Activated CD8-positive, alpha-beta T cell treated with anti-CD3 and anti-CD28 coated beads for 36 hours (primary cell): ENCODE results near the gene OR6C70. TPM values are rescaled to one million over a fixed set of nuclear protein-coding genes. Genes with fewer than 3 reads are reported as not detected.
"Not testable (repeated sequence)": the region's sequence is repeated elsewhere in the genome, so short reads cannot be mapped to it uniquely, and the experiment has no call there.

ENCODE experiments used
- ATAC-seq: fragments of 200-7000 bp; cut with Tn5 transposase; one replicate; pipeline ENCODE4 v1.10.0; 2021; ENCODE audit warnings: mild to moderate bottlenecking, moderate library complexity
- CTCF ChIA-PET: fragments of 350-600 bp; sonication (Branson Sonifier 250); formaldehyde crosslinking; loops from one replicate; lab custom pipeline; 2021; ENCODE audit warnings: antibody characterized with exemption; lab: Charles Lee
- POLR2A ChIA-PET: fragments of 350-600 bp; sonication (Branson Sonifier 250); formaldehyde crosslinking; loops from one replicate; lab custom pipeline; 2021; ENCODE audit warnings: antibody characterized with exemption; lab: Charles Lee
- DNase-seq: peaks from one replicate; pipeline ENCODE4 v3.0.0-alpha.2; 2020
- H3K27ac Mint-ChIP-seq: one replicate; pipeline ENCODE4 v1.8.0; 2021; ENCODE audit warnings: mild to moderate bottlenecking, mixed read lengths
- H3K27me3 Mint-ChIP-seq: one replicate; pipeline ENCODE4 v1.8.0; 2021; ENCODE audit warnings: mixed read lengths
- H3K36me3 Mint-ChIP-seq: one replicate; pipeline ENCODE4 v1.8.0; 2021; ENCODE audit warnings: low read depth, mixed read lengths
- H3K4me1 Mint-ChIP-seq: one replicate; pipeline ENCODE4 v1.8.0; 2021; ENCODE audit warnings: low read depth, mixed read lengths
- H3K4me3 Mint-ChIP-seq: one replicate; pipeline ENCODE4 v1.8.0; 2021; ENCODE audit warnings: mild to moderate bottlenecking, moderate library complexity, mixed read lengths
- H3K9me3 Mint-ChIP-seq: one replicate; pipeline ENCODE4 v1.8.0; 2021; ENCODE audit warnings: mixed read lengths
- CTCF ChIP-seq: fragments of 200-600 bp; IDR thresholded peaks from one replicate; pipeline ENCODE4 v1.8.0; 2022; ENCODE audit warnings: antibody characterized with exemption, mild to moderate bottlenecking
- intact Hi-C: fragments of 100-400 bp; cut with micrococcal nuclease; formaldehyde crosslinking; loops from one replicate; pipeline ENCODE4 v1.10.0; 2022
- total RNA-seq, 2 experiments: library from RNA; stranded (reverse); gene quantifications; one replicate each; pipeline ENCODE4 v1.2.3, GENCODE V29; 2021

Gene OR6C70
- total RNA-seq, 2 experiments from 2014 or later, result not detected

GRCh38 chr12:55443776-55444175, 26.2 kb downstream of the OR6C70 start, which contains the start of gene OR6C2:
TSS of gene OR6C2 (plus strand) at chr12:55444076. CDS start at chr12:55452214, 8,138 bp downstream.
- no peaks in the 10 kb centered on the region for H3K36me3 Mint-ChIP-seq
- intact Hi-C loops, result no loop called here
- CTCF ChIA-PET, result interaction anchor here (1.0 kb wide), 1 partner anchor 12 kb away, joined by 4 read pairs; no protein-coding TSS in a partner anchor
- H3K4me3 Mint-ChIP-seq, result no peak within 1 kb of the TSS
- no peaks in the 10 kb centered on the region for H3K4me1 Mint-ChIP-seq
- no peak for TF ChIP-seq CTCF
- no peak for DNase-seq
- no peak within 1 kb of the TSS for H3K27ac Mint-ChIP-seq
- peaks cover 15% of the 10 kb centered on the region for H3K9me3 Mint-ChIP-seq
- no peak for ATAC-seq
- H3K27me3 Mint-ChIP-seq, result peaks cover 10% of the 10 kb centered on the region
- POLR2A ChIA-PET, result no interaction called here

- POLR2A ChIA-PET, CTCF ChIA-PET, intact Hi-C loops, H3K4me3 Mint-ChIP-seq, H3K27ac Mint-ChIP-seq, H3K36me3 Mint-ChIP-seq, H3K27me3 Mint-ChIP-seq, ATAC-seq, H3K4me1 Mint-ChIP-seq, DNase-seq: not testable (repeated sequence)
- H3K9me3 Mint-ChIP-seq, result peaks cover 15% of the 10 kb centered on the region
These were observed 28.7 kb downstream of the OR6C70 start for GRCh38 chr12:55441233-55441632.

- peaks cover 19% of the 10 kb centered on the region for H3K27me3 Mint-ChIP-seq
- ChIA-PET POLR2A (no interaction called here), CTCF (no interaction called here)
- DNase-seq (no peak), ATAC-seq (no peak)
- no peaks in the 10 kb centered on the region for H3K9me3 Mint-ChIP-seq
- H3K4me1 Mint-ChIP-seq, result no peaks in the 10 kb centered on the region
- no peaks in the 10 kb centered on the region for H3K36me3 Mint-ChIP-seq
- H3K27ac Mint-ChIP-seq, result no peak overlapping the region
- intact Hi-C loops, result no loop called here
- H3K4me3 Mint-ChIP-seq, result no peak overlapping the region
- no peak for TF ChIP-seq CTCF
These were observed 41.4 kb downstream of the OR6C70 start for GRCh38 chr12:55428331-55429243.

GRCh38 chr12:55425954-55426353, 44.0 kb downstream of the OR6C70 start, which contains the start of gene OR6C76:
TSS of gene OR6C76 (plus strand) at chr12:55426254. CDS start at chr12:55426254, 0 bp downstream.
- Mint-ChIP-seq H3K9me3 (no peaks in the 10 kb centered on the region), H3K4me1 (no peaks in the 10 kb centered on the region), H3K36me3 (no peaks in the 10 kb centered on the region), H3K27me3 (peaks cover 13% of the 10 kb centered on the region), H3K27ac (no peak within 1 kb of the TSS), H3K4me3 (no peak within 1 kb of the TSS)
- ATAC-seq (no peak), DNase-seq (no peak)
- ChIA-PET POLR2A (no interaction called here), CTCF (no interaction called here)
- intact Hi-C loops, result no loop called here
- no peak for TF ChIP-seq CTCF

- ChIA-PET CTCF (no interaction called here), POLR2A (no interaction called here)
- H3K9me3 Mint-ChIP-seq, result no peaks in the 10 kb centered on the region
- ATAC-seq (no peak), DNase-seq (no peak)
- intact Hi-C loops, result no loop called here
- TF ChIP-seq CTCF, result no peak
- no peak overlapping the region for H3K4me3 Mint-ChIP-seq
- no peaks in the 10 kb centered on the region for H3K36me3 Mint-ChIP-seq
- H3K27ac Mint-ChIP-seq, result no peak overlapping the region
- H3K4me1 Mint-ChIP-seq, result no peaks in the 10 kb centered on the region
- peaks cover 40% of the 10 kb centered on the region for H3K27me3 Mint-ChIP-seq
These were observed 49.5 kb downstream of the OR6C70 start for GRCh38 chr12:55420307-55420962.

Other genes starting within 250 kb of the OR6C70 start
- not detected for gene OR10A7, start 249.1 kb downstream of the OR6C70 start, total RNA-seq
- gene OR6C74, start 225.5 kb downstream of the OR6C70 start, total RNA-seq, result not detected
- not detected for gene OR6C6, start 173.6 kb downstream of the OR6C70 start, total RNA-seq
- not detected for gene OR6C1, start 155.8 kb downstream of the OR6C70 start, total RNA-seq
- gene OR6C3, start 139.4 kb downstream of the OR6C70 start, total RNA-seq, result not detected
- not detected for gene OR6C75, start 107.2 kb downstream of the OR6C70 start, total RNA-seq
- gene OR6C65, start 69.6 kb downstream of the OR6C70 start, total RNA-seq, result not detected
- not detected for gene OR6C76, start 43.9 kb downstream of the OR6C70 start, total RNA-seq
- gene OR6C2, start 26.1 kb downstream of the OR6C70 start, total RNA-seq, result not detected
- gene OR6C68, start 22.2 kb upstream of the OR6C70 start, total RNA-seq, result not detected
- gene OR6C4, start 79.5 kb upstream of the OR6C70 start, total RNA-seq, result not detected
- not detected for gene OR2AP1, start 102.3 kb upstream of the OR6C70 start, total RNA-seq
- gene OR10P1, start 166.8 kb upstream of the OR6C70 start, total RNA-seq, result not detected
- 1 to 10 TPM; 4.3 to 4.8 TPM for gene ITGA7, start 237.8 kb upstream of the OR6C70 start, total RNA-seq
- gene BLOC1S1, start 245.9 kb upstream of the OR6C70 start, total RNA-seq, result 10 to 100 TPM; 79.0 to 84.6 TPM